RWPE2 (cell line): ENCODE data around the gene RTCA.

Experiments
- ATAC-seq: fragments of 200-7000 bp; cut with Tn5 transposase; 3 replicates; pipeline ENCODE4 v1.9.1; 2021; ENCODE audit warnings: low read depth
- DNase-seq: peaks from one replicate; pipeline ENCODE4 v3.0.0-alpha.2; 2020; ENCODE audit warnings: low spot score
- H3K27ac ChIP-seq: fragments of 450-650 bp; 2 replicates; pipeline ENCODE4 v1.5.1; 2017; ENCODE audit warnings: mild to moderate bottlenecking; ENCODE audit not compliant: poor library complexity, severe bottlenecking
- H3K27me3 ChIP-seq: fragments of 250-450 bp; sonication (Bioruptor Pico); 2 replicates; pipeline ENCODE4 v1.5.1; 2021; ENCODE audit warnings: mild to moderate bottlenecking, moderate library complexity; ENCODE audit not compliant: insufficient read depth, poor library complexity, severe bottlenecking
- H3K36me3 ChIP-seq: fragments of 250-450 bp; sonication (Bioruptor Pico); 2 replicates; pipeline ENCODE4 v1.5.1; 2020; ENCODE audit warnings: low read depth, mild to moderate bottlenecking, moderate library complexity
- H3K4me1 ChIP-seq: fragments of 250-450 bp; sonication (Bioruptor Pico); 2 replicates; pipeline ENCODE4 v1.5.1; 2021; ENCODE audit warnings: mild to moderate bottlenecking, moderate library complexity; ENCODE audit not compliant: insufficient read depth, poor library complexity, severe bottlenecking
- H3K4me3 ChIP-seq: fragments of 250-450 bp; sonication (Bioruptor Pico); 2 replicates; pipeline ENCODE4 v1.5.1; 2021; ENCODE audit warnings: mild to moderate bottlenecking, moderate library complexity; ENCODE audit not compliant: severe bottlenecking
- H3K9me3 ChIP-seq: fragments of 250-450 bp; sonication (Bioruptor Pico); 2 replicates; pipeline ENCODE4 v1.5.1; 2021; ENCODE audit warnings: mild to moderate bottlenecking, moderate library complexity; ENCODE audit not compliant: severe bottlenecking
- TF ChIP-seq, protein P1 (sequence below): fragments of 450-650 bp; IDR thresholded peaks from one replicate; pipeline ENCODE4 v1.5.1; 2017; ENCODE audit warnings: mild to moderate bottlenecking, moderate library complexity; ENCODE audit not compliant: poor library complexity, severe bottlenecking

RTCA gene

DNA sequence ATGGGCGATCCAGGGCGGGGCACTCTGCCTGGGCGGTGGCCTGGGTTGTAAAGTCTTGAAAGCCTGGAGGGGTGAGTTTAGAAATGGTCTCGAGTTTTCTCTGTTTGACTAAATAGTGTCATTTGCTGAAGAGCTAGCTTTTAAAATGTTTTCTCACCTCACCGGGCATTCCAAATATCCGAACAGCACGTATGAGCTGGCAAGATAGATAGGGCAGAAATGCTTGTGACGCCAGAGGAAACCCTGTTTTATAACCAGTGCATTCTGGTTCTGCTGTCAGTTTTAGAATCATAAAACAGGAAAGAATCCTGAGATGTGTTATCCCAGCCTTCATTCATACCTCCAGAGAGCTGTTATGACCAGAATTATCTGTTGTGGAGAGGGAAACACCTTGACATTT is 725 bp downstream of the RTCA start:
- peaks cover 3% of the 10 kb centered on the region for H3K4me1 ChIP-seq
- peaks cover 51% of the 10 kb centered on the region for H3K36me3 ChIP-seq
- ATAC-seq (peak; percentile 57), DNase-seq (no peak)
- H3K27me3 ChIP-seq, result no peaks in the 10 kb centered on the region
- peak overlapping the region; percentile 83 for H3K4me3 ChIP-seq
- TF ChIP-seq, protein P1, sequence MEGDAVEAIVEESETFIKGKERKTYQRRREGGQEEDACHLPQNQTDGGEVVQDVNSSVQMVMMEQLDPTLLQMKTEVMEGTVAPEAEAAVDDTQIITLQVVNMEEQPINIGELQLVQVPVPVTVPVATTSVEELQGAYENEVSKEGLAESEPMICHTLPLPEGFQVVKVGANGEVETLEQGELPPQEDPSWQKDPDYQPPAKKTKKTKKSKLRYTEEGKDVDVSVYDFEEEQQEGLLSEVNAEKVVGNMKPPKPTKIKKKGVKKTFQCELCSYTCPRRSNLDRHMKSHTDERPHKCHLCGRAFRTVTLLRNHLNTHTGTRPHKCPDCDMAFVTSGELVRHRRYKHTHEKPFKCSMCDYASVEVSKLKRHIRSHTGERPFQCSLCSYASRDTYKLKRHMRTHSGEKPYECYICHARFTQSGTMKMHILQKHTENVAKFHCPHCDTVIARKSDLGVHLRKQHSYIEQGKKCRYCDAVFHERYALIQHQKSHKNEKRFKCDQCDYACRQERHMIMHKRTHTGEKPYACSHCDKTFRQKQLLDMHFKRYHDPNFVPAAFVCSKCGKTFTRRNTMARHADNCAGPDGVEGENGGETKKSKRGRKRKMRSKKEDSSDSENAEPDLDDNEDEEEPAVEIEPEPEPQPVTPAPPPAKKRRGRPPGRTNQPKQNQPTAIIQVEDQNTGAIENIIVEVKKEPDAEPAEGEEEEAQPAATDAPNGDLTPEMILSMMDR, result no peak
- peak overlapping the region; percentile 21 for H3K27ac ChIP-seq
- no peaks in the 10 kb centered on the region for H3K9me3 ChIP-seq

DNA sequence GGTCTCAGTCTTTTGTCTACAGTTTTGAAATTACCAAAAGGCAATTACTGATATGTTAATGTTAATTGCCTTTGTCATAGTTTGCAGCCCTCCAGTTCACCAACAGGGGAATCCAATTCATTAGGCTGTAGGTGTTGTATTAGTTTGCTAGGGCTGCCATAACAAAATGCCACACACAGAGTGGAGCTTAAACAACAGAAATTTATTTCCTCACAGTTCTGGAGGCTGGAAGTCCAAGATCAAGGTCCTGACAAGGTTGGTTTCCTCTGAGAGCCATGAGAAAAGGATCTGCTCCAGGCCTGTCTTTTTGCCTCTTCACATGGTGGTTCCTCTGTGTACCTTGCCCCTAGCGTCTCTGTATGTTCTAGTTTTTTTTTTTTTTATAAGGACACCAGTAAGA is 1.3 kb downstream of the RTCA start:
- Histone ChIP-seq H3K4me1 (peaks cover 3% of the 10 kb centered on the region), H3K4me3 (peak overlapping the region; percentile 83), H3K9me3 (no peaks in the 10 kb centered on the region), H3K36me3 (peaks cover 57% of the 10 kb centered on the region), H3K27ac (no peak overlapping the region), H3K27me3 (no peaks in the 10 kb centered on the region)
- no peak for ATAC-seq
- no peak for DNase-seq
- TF ChIP-seq, protein P1, result no peak

DNA sequence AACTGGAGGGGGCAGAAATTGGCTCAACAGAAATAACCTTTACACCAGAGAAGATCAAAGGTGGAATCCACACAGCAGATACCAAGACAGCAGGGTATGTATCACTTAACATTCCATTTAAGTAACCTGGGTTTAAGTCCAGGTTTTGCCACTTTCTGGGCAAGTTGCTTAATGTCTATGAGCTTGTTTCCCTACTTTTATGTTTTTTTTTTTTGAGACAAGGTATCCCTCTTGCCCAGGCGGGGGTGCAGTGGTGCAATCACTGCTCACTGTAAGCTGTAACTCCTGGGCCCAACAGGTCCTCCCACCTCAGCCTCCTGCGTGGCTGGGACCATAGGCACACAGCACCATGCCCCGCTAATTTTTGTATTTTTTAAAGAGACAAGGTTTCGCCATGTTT is 2.2 kb downstream of the RTCA start:
- no peaks in the 10 kb centered on the region for H3K9me3 ChIP-seq
- TF ChIP-seq, protein P1, result no peak
- peaks cover 66% of the 10 kb centered on the region for H3K36me3 ChIP-seq
- H3K4me1 ChIP-seq, result peaks cover 3% of the 10 kb centered on the region
- no peak overlapping the region for H3K4me3 ChIP-seq
- H3K27me3 ChIP-seq, result no peaks in the 10 kb centered on the region
- no peak overlapping the region for H3K27ac ChIP-seq
- DNase-seq (no peak), ATAC-seq (no peak)

DNA sequence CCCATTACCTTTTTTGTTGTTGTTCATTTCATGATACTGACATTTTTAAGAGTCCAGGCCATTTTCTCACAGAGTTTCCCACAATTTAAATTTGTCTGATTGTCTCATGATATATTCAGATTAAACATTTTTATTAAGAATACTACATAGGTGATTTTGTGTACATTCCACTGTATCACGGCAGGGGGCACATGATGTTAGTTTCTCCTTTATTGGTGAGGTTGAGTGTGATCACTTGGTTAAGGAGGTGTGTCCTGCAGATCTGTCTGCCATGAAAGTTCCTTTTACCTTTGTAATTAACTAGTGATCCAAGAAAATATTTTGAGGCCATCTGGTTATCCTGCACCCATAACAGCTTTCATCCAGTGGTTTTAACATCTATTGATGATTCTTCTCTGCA is 11.8 kb downstream of the RTCA start:
- TF ChIP-seq, protein P1, result peak; percentile 31
- Histone ChIP-seq H3K9me3 (no peaks in the 10 kb centered on the region), H3K27me3 (no peaks in the 10 kb centered on the region), H3K36me3 (peaks cover 94% of the 10 kb centered on the region), H3K4me3 (no peak overlapping the region), H3K27ac (no peak overlapping the region), H3K4me1 (no peaks in the 10 kb centered on the region)
- ATAC-seq (peak; percentile 48; the same call in 1 of the 3 replicates), DNase-seq (no peak)

DNA sequence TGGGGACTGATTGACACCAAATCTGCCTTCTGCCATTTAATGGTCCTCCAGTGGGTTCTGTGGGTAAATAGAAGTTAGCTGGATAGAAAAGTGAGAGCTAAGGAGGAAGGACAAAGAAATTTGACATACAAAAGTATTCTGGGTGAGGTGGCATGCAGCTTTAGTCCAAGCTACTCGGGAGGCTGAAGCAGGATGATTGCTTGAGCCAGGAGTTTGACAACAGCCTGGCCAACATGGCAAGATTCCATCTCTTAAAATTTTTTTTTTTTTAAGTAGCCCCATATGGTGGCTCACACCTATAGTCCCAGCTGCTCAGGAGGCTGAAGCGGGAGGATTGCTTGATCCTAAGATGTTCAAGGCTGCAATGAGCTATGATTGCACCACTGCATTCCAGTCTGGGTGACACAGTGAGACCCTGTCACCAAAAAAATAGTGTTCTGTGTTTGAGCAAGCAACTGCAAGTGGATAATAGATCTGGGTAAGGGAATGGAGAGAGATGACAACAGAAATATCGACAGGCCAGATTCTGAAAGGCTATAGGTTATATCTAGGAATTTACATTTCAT is 13.4 kb downstream of the RTCA start:
- H3K4me3 ChIP-seq, result no peak overlapping the region
- H3K4me1 ChIP-seq, result no peaks in the 10 kb centered on the region
- no peak overlapping the region for H3K27ac ChIP-seq
- H3K36me3 ChIP-seq, result peaks cover 90% of the 10 kb centered on the region
- H3K27me3 ChIP-seq, result no peaks in the 10 kb centered on the region
- ATAC-seq, result no peak
- TF ChIP-seq, protein P1, result no peak
- no peaks in the 10 kb centered on the region for H3K9me3 ChIP-seq
- DNase-seq, result no peak
